OCI-LY1 (cell line): ENCODE results near the gene GGN.
A peak's percentile ranks its signal among the peaks of the same experiment; 100 is the strongest.

Experiments
- H2AFZ ChIP-seq: fragments of 200-600 bp; sonication (generic), shearing (Covaris generic); 2 replicates; pipeline ENCODE4 v1.6.0; 2014; ENCODE audit warnings: antibody characterized with exemption, mild to moderate bottlenecking, low read length
- H3F3A ChIP-seq: fragments of 200-600 bp; sonication (generic), shearing (Covaris generic); 2 replicates; pipeline ENCODE4 v1.6.0; 2014; ENCODE audit warnings: mild to moderate bottlenecking, antibody characterized with exemption, low read length, moderate library complexity; ENCODE audit not compliant: insufficient read depth
- H3K27ac ChIP-seq: fragments of 200-600 bp; sonication (generic); 2 replicates; pipeline ENCODE4 v1.5.1; 2014; ENCODE audit warnings: low read length, mixed run types, mild to moderate bottlenecking, low read depth; ENCODE audit not compliant: poor library complexity, severe bottlenecking
- H3K27me3 ChIP-seq: fragments of 200-600 bp; sonication (generic); 2 replicates; pipeline ENCODE4 v1.6.0; 2014; ENCODE audit warnings: antibody characterized with exemption, mild to moderate bottlenecking, low read length, moderate library complexity; ENCODE audit not compliant: insufficient read depth
- H3K36me3 ChIP-seq: fragments of 200-600 bp; sonication (generic); 2 replicates; pipeline ENCODE4 v1.6.1; 2014; ENCODE audit warnings: mild to moderate bottlenecking, antibody characterized with exemption, low read length, moderate library complexity, mixed read lengths; ENCODE audit not compliant: insufficient read depth
- H3K4me1 ChIP-seq: fragments of 200-600 bp; sonication (generic); 2 replicates; pipeline ENCODE4 v1.5.1; 2014; ENCODE audit warnings: mild to moderate bottlenecking, low read length, moderate library complexity; ENCODE audit not compliant: insufficient read depth, severe bottlenecking
- H3K4me2 ChIP-seq: fragments of 200-600 bp; sonication (generic), shearing (Covaris generic); 2 replicates; pipeline ENCODE4 v1.6.1; 2014; ENCODE audit warnings: low read length
- H3K4me3 ChIP-seq: fragments of 200-600 bp; sonication (generic); 2 replicates; pipeline ENCODE4 v1.5.1; 2014; ENCODE audit warnings: low read length, low read depth, mild to moderate bottlenecking, mixed read lengths; ENCODE audit not compliant: poor library complexity, severe bottlenecking
- H3K79me2 ChIP-seq: fragments of 200-600 bp; shearing (Covaris generic); 2 replicates; pipeline ENCODE4 v1.6.1; 2016; ENCODE audit warnings: mixed run types, low read length, mixed read lengths; ENCODE audit not compliant: insufficient read depth
- H3K9ac ChIP-seq: fragments of 200-600 bp; sonication (generic), shearing (Covaris generic); 2 replicates; pipeline ENCODE4 v1.6.1; 2014; ENCODE audit warnings: mild to moderate bottlenecking, low read length, mixed read lengths
- H3K9me2 ChIP-seq: fragments of 200-600 bp; sonication (generic), shearing (Covaris generic); 2 replicates; pipeline ENCODE4 v1.6.1; 2014; ENCODE audit warnings: low read depth, mild to moderate bottlenecking, low read length, mixed read lengths
- H3K9me3 ChIP-seq: fragments of 200-600 bp; shearing (Covaris generic); 2 replicates; pipeline ENCODE4 v1.6.1; 2014; ENCODE audit warnings: low read length, mixed read lengths
- H4K20me1 ChIP-seq: fragments of 200-600 bp; sonication (generic), shearing (Covaris generic); 2 replicates; pipeline ENCODE4 v1.6.0; 2016; ENCODE audit warnings: mild to moderate bottlenecking, low read length; ENCODE audit not compliant: insufficient read depth
- CTCF ChIP-seq: fragments of 200-600 bp; sonication (generic), shearing (Covaris generic); IDR thresholded peaks from 2 replicates; pipeline ENCODE4 v1.5.1; 2017; ENCODE audit warnings: mild to moderate bottlenecking, antibody characterized with exemption, low read length, moderate library complexity, mixed read lengths
- EZH2 ChIP-seq: fragments of 200-600 bp; sonication (generic), shearing (Covaris generic); IDR thresholded peaks from 2 replicates; pipeline ENCODE4 v1.8.0; 2017; ENCODE audit warnings: borderline replicate concordance, mixed run types, mild to moderate bottlenecking, antibody characterized with exemption, low read length, moderate library complexity, mixed read lengths

Gene GGN

GRCh38 chr19:38362076-38362945, 25.5 kb downstream of the GGN start:
- Histone ChIP-seq H3K9me3 (no peaks in the 10 kb centered on the region), H3F3A (no peaks in the 10 kb centered on the region), H3K36me3 (no peaks in the 10 kb centered on the region), H3K27ac (no peak overlapping the region), H3K4me1 (peaks cover 8% of the 10 kb centered on the region), H3K27me3 (peaks cover 12% of the 10 kb centered on the region; the same call in 1 of the 2 replicates), H3K79me2 (no peaks in the 10 kb centered on the region), H3K4me2 (peak overlapping the region; percentile 95), H3K4me3 (peak overlapping the region; percentile 72), H3K9ac (peak overlapping the region; percentile 39; the same call in 1 of the 2 replicates), H2AFZ (no peak overlapping the region), H3K9me2 (no peaks in the 10 kb centered on the region), H4K20me1 (no peaks in the 10 kb centered on the region)
- TF ChIP-seq EZH2 (no peak), CTCF (no peak)

GRCh38 chr19:38361633-38362075, 26.2 kb downstream of the GGN start:
- H3K4me1 ChIP-seq = peaks cover 8% of the 10 kb centered on the region
- H3K27me3 ChIP-seq = peaks cover 12% of the 10 kb centered on the region; the same call in 1 of the 2 replicates
- H3K27ac ChIP-seq = no peak overlapping the region
- no peaks in the 10 kb centered on the region for H3K9me2 ChIP-seq
- peak overlapping the region; percentile 95 for H3K4me2 ChIP-seq
- H3K79me2 ChIP-seq = no peaks in the 10 kb centered on the region
- no peaks in the 10 kb centered on the region for H3K36me3 ChIP-seq
- H2AFZ ChIP-seq = no peak overlapping the region
- TF ChIP-seq EZH2 (no peak), CTCF (no peak)
- no peaks in the 10 kb centered on the region for H3K9me3 ChIP-seq
- H3K9ac ChIP-seq = no peak overlapping the region; the same call in 1 of the 2 replicates
- H3F3A ChIP-seq = no peaks in the 10 kb centered on the region
- no peaks in the 10 kb centered on the region for H4K20me1 ChIP-seq
- peak overlapping the region; percentile 72 for H3K4me3 ChIP-seq

- TF ChIP-seq EZH2 (no peak), CTCF (no peak)
Observed at GRCh38 chr19:38360839-38361631, 26.8 kb downstream of the GGN start.

More at GRCh38 chr19:38360839-38361631, 26.8 kb downstream of the GGN start:
- H4K20me1 ChIP-seq = no peaks in the 10 kb centered on the region
- peak overlapping the region; percentile 95 for H3K4me2 ChIP-seq
- no peaks in the 10 kb centered on the region for H3K9me3 ChIP-seq
- no peaks in the 10 kb centered on the region for H3K79me2 ChIP-seq
- H3K4me1 ChIP-seq = peaks cover 8% of the 10 kb centered on the region
- peak overlapping the region; percentile 72 for H3K4me3 ChIP-seq
- no peaks in the 10 kb centered on the region for H3K36me3 ChIP-seq
- H3K9me2 ChIP-seq = no peaks in the 10 kb centered on the region
- H3K27me3 ChIP-seq = peaks cover 6% of the 10 kb centered on the region; the same call in 1 of the 2 replicates
- H3F3A ChIP-seq = no peaks in the 10 kb centered on the region
- no peak overlapping the region for H3K27ac ChIP-seq
- no peak overlapping the region for H3K9ac ChIP-seq
- H2AFZ ChIP-seq = no peak overlapping the region
